Stomach (tissue), 4 donors: ENCODE data around the gene NKIRAS2.

Experiments used
- POLR2A ChIP-seq, 4 donors: fragments of 450-650 bp; IDR thresholded peaks; one replicate each; pipeline ENCODE4 v1.6.1; 2016; ENCODE audit warnings: antibody characterized with exemption in 4 of 4, control low read depth in 2 of 4, mild to moderate bottlenecking in 1 of 4, moderate library complexity in 1 of 4
- POLR2AphosphoS5 ChIP-seq, 3 donors: sonication (generic); formaldehyde crosslinking; IDR thresholded peaks; one replicate each; pipeline ENCODE4 v1.6.1; 2016; ENCODE audit warnings: antibody characterized with exemption in 3 of 3
- TF ChIP-seq, protein P1 (sequence below), 7 experiments: fragments of 450-650 bp in 4 of 7; fragments of 200-600 bp in 3 of 7; sonication (generic) in 3 of 7; IDR thresholded peaks; one replicate each; pipeline ENCODE4 v1.5.1; 2016 to 2019; ENCODE audit warnings: antibody characterized with exemption in 7 of 7, control low read depth in 2 of 7, mild to moderate bottlenecking in 1 of 7

- TF ChIP-seq, protein P1, sequence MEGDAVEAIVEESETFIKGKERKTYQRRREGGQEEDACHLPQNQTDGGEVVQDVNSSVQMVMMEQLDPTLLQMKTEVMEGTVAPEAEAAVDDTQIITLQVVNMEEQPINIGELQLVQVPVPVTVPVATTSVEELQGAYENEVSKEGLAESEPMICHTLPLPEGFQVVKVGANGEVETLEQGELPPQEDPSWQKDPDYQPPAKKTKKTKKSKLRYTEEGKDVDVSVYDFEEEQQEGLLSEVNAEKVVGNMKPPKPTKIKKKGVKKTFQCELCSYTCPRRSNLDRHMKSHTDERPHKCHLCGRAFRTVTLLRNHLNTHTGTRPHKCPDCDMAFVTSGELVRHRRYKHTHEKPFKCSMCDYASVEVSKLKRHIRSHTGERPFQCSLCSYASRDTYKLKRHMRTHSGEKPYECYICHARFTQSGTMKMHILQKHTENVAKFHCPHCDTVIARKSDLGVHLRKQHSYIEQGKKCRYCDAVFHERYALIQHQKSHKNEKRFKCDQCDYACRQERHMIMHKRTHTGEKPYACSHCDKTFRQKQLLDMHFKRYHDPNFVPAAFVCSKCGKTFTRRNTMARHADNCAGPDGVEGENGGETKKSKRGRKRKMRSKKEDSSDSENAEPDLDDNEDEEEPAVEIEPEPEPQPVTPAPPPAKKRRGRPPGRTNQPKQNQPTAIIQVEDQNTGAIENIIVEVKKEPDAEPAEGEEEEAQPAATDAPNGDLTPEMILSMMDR (IDR thresholded peaks at IDR 0.05): no peak
- TF ChIP-seq POLR2A (IDR thresholded peaks at IDR 0.05): no peak
- no peak for TF ChIP-seq POLR2AphosphoS5 (IDR thresholded peaks at IDR 0.05)
Observed at GRCh38 chr17:41973408-41973811, 46.5 kb upstream of the NKIRAS2 start.
